Chondrocyte (in vitro differentiated cells): Measurements from ENCODE around the gene KIAA1328. TPM values are rescaled to one million over a fixed set of nuclear protein-coding genes. Genes with fewer than 3 reads are reported as not detected.

Experiments
- DNase-seq: peaks from one replicate; pipeline ENCODE4 v3.0.0; 2021; ENCODE audit warnings: mixed read lengths, low spot score
- H3K27ac Mint-ChIP-seq: one replicate; pipeline ENCODE4 v1.8.0; 2021; ENCODE audit warnings: mild to moderate bottlenecking, moderate library complexity, mixed read lengths; ENCODE audit not compliant: unreplicated experiment
- H3K27me3 Mint-ChIP-seq: 2 replicates; pipeline ENCODE4 v1.8.0; 2021; ENCODE audit warnings: low read depth, mixed read lengths
- H3K36me3 Mint-ChIP-seq: 2 replicates; pipeline ENCODE4 v1.8.0; 2021; ENCODE audit warnings: low read depth, mixed read lengths
- H3K4me1 Mint-ChIP-seq: 2 replicates; pipeline ENCODE4 v1.8.0; 2021; ENCODE audit warnings: low read depth, mild to moderate bottlenecking, mixed read lengths
- H3K4me3 Mint-ChIP-seq: one replicate; pipeline ENCODE4 v1.8.0; 2021; ENCODE audit warnings: mild to moderate bottlenecking, moderate library complexity, mixed read lengths; ENCODE audit not compliant: unreplicated experiment
- H3K9me3 Mint-ChIP-seq: 2 replicates; pipeline ENCODE4 v1.8.0; 2021; ENCODE audit warnings: low read depth, mixed read lengths
- total RNA-seq: library from RNA; stranded (reverse); gene quantifications from 3 replicates; pipeline ENCODE4 v1.2.1, GENCODE V29; 2021
- TF ChIP-seq, protein P1 (sequence below): fragments of 200-600 bp; sonication (generic); IDR thresholded peaks from 2 replicates; pipeline ENCODE4 v1.5.0; 2021; ENCODE audit warnings: antibody characterized with exemption, mild to moderate bottlenecking, moderate library complexity

Gene KIAA1328
- total RNA-seq, 1 donor from 2014 or later = 6.3 TPM

DNA sequence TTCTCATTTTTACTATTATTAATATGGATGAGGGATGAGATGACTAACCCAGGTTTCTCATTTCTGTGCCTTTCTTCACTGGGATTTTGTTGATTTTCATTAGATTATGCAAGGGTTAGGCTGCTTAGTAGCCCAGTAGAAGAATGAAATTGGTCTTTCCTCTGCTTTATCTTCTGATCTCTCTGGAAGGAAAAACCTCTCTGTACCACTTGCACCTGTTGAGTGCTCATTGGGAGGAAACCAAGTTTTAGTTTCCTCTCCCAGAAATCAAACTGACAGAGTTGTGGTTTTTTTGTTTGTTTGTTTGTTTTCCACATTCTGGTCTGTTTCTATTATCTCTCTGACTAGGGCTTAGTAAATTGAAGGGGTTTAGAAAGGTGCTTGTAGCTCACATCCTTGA is 60.8 kb downstream of the KIAA1328 start:
- Mint-ChIP-seq H3K9me3 (no peaks in the 10 kb centered on the region), H3K27ac (peak overlapping the region; percentile 83), H3K4me3 (no peak overlapping the region), H3K27me3 (no peaks in the 10 kb centered on the region), H3K4me1 (peaks cover 36% of the 10 kb centered on the region), H3K36me3 (peaks cover 1% of the 10 kb centered on the region)
- no peak for DNase-seq
- TF ChIP-seq, protein P1, sequence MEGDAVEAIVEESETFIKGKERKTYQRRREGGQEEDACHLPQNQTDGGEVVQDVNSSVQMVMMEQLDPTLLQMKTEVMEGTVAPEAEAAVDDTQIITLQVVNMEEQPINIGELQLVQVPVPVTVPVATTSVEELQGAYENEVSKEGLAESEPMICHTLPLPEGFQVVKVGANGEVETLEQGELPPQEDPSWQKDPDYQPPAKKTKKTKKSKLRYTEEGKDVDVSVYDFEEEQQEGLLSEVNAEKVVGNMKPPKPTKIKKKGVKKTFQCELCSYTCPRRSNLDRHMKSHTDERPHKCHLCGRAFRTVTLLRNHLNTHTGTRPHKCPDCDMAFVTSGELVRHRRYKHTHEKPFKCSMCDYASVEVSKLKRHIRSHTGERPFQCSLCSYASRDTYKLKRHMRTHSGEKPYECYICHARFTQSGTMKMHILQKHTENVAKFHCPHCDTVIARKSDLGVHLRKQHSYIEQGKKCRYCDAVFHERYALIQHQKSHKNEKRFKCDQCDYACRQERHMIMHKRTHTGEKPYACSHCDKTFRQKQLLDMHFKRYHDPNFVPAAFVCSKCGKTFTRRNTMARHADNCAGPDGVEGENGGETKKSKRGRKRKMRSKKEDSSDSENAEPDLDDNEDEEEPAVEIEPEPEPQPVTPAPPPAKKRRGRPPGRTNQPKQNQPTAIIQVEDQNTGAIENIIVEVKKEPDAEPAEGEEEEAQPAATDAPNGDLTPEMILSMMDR = no peak

DNA sequence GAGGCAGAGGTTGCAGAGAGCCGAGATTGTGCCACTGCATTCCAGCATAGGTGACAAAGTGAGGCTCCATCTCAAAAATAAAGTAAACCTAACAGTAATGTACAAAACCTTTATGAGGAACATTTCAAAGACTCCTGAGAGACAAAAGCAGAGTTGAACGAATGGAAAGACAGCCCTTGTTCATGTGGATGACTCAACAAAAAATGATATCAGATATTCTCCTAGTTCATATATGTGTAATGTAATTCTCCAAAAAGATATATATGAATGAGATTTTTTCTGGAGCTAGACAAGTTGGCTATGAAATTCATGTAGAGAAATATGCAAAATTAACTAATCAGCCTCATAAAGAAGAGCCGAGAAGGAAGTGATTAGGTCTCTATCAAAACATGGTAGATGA is 61.7 kb downstream of the KIAA1328 start:
- Mint-ChIP-seq H3K27ac (no peak overlapping the region), H3K4me1 (peaks cover 34% of the 10 kb centered on the region), H3K36me3 (no peaks in the 10 kb centered on the region), H3K27me3 (no peaks in the 10 kb centered on the region), H3K4me3 (no peak overlapping the region), H3K9me3 (no peaks in the 10 kb centered on the region)
- TF ChIP-seq, protein P1 = no peak
- no peak for DNase-seq

DNA sequence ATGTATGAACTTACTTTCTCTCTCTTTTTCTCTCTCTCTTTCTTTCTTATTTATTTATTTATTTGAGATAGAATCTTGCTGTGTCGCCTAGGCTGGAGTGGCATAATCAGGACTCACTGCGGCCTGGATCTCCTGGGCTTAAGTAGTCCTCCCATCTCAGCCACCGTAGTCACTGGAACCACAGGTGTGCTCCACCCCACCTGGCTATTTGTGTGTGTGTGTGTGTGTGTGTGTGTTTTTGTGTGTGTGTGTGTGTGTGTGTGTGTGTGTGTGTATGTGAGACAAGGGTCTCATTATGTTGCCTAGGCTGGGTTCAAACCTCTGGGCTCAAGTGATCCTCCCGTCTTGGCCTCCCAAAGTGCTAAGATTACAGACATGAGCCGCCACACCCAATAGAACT is 64.3 kb downstream of the KIAA1328 start:
- H3K36me3 Mint-ChIP-seq = no peaks in the 10 kb centered on the region
- TF ChIP-seq, protein P1 = no peak

DNA sequence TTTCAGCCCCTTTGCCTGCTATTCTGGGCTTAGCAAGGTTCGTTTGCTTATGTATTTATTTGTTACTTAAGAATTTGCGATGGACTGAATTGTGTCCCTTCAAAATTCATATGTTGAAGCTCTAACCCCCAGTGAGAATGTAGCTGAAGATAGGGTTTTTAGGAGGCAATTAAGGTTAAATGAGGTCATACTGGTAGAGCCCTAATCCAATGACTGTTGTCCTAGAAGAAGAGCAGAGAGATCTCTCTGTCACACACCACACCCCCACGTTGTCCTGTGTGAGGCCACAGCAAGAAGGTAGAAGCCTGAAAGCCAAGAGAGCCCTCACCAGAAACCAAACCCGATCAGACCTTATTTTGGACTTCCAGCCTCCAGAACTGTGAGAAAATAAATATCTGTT is 66.7 kb downstream of the KIAA1328 start:
- DNase-seq = no peak
- Mint-ChIP-seq H3K27me3 (no peaks in the 10 kb centered on the region), H3K4me1 (peaks cover 1% of the 10 kb centered on the region), H3K9me3 (peaks cover 4% of the 10 kb centered on the region), H3K36me3 (no peaks in the 10 kb centered on the region), H3K4me3 (no peak overlapping the region), H3K27ac (no peak overlapping the region)
- TF ChIP-seq, protein P1 = no peak

More for the DNA sequence above, 64.3 kb downstream of the KIAA1328 start:
- Mint-ChIP-seq H3K4me3 (no peak overlapping the region), H3K4me1 (peaks cover 16% of the 10 kb centered on the region), H3K27me3 (no peaks in the 10 kb centered on the region), H3K9me3 (no peaks in the 10 kb centered on the region), H3K27ac (no peak overlapping the region)
- DNase-seq = no peak

DNA sequence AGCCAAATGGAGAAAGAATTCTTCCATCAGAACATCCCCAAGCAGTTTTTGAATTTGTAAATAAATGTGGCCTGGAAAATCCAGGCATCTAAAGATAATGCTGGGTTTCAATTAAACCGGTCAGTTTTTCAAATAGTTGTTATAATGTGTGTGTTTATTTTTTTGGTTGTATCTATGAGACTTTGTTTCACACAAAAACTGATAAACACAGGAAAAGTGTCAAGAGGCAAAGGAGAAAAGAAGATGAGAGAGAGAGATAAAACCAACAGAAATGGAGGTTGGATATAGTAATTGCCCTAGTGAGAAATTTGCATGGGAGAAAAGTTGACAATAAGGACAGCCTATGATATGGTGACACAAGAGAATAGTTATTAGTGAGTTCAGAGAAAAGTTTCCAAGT is 68.3 kb downstream of the KIAA1328 start:
- TF ChIP-seq, protein P1 = no peak
- peaks cover 4% of the 10 kb centered on the region for H3K9me3 Mint-ChIP-seq
- no peak overlapping the region for H3K4me3 Mint-ChIP-seq
- peaks cover 15% of the 10 kb centered on the region for H3K4me1 Mint-ChIP-seq
- H3K27me3 Mint-ChIP-seq = no peaks in the 10 kb centered on the region
- no peak overlapping the region for H3K27ac Mint-ChIP-seq
- DNase-seq = no peak
- H3K36me3 Mint-ChIP-seq = no peaks in the 10 kb centered on the region
